Panc1 (cell line): ENCODE data around the gene MYBPC3. TPM values are rescaled to one million over a fixed set of nuclear protein-coding genes. Genes with fewer than 3 reads are reported as not detected.

Experiments
- ATAC-seq: fragments of 200-7000 bp; cut with Tn5 transposase; 2 replicates; pipeline ENCODE4 v1.9.1; 2020; ENCODE audit warnings: mild to moderate bottlenecking, moderate library complexity
- BruUV-seq: library from RNA; stranded (reverse); fragments of 400-500 nt; replicated peaks from 2 replicates; lab custom pipeline; 2021; lab: Mats Ljungman, UMichigan
- CTCF ChIA-PET: fragments of 300-600 bp; sonication (Branson Sonifier 250); formaldehyde crosslinking; loops from one replicate; lab custom pipeline; 2022; ENCODE audit warnings: antibody characterized with exemption; lab: Charles Lee
- POLR2A ChIA-PET: fragments of 300-600 bp; sonication (Branson Sonifier 250); formaldehyde crosslinking; loops from one replicate; lab custom pipeline; 2022; ENCODE audit warnings: antibody characterized with exemption; lab: Charles Lee
- DNase-seq: peaks from one replicate; pipeline ENCODE4 v3.0.0-alpha.2; 2010; ENCODE audit warnings: low read depth, low spot score
- H3K27ac ChIP-seq: 2 replicates; pipeline ENCODE4 v1.5.1; 2011; ENCODE audit warnings: mild to moderate bottlenecking, low read length, inconsistent platforms
- H3K27me3 ChIP-seq: fragments of 200-500 bp; sonication (Bioruptor generic); 2 replicates; pipeline ENCODE4 v1.6.0; 2014; ENCODE audit warnings: low read length, inconsistent platforms; ENCODE audit not compliant: control insufficient read depth, insufficient read depth
- H3K36me3 ChIP-seq: fragments of 200-500 bp; sonication (Bioruptor generic); 2 replicates; pipeline ENCODE4 v1.5.1; 2014; ENCODE audit warnings: inconsistent platforms, mild to moderate bottlenecking, low read length, moderate library complexity; ENCODE audit not compliant: control insufficient read depth, insufficient read depth
- H3K4me1 ChIP-seq: 2 replicates; pipeline ENCODE4 v1.5.1; 2011; ENCODE audit warnings: inconsistent platforms, mild to moderate bottlenecking, low read length, moderate library complexity; ENCODE audit not compliant: control insufficient read depth, insufficient read depth
- H3K4me3 ChIP-seq, 2 experiments: 2 replicates each; pipeline ENCODE4 v1.5.1; 2011 to 2012; ENCODE audit warnings: low read depth in 2 of 2, low read length in 2 of 2, mild to moderate bottlenecking in 2 of 2, inconsistent platforms in 1 of 2, moderate library complexity in 1 of 2
- H3K9me3 ChIP-seq: fragments of 200-500 bp; sonication (Bioruptor generic); 2 replicates; pipeline ENCODE4 v1.5.1; 2014; ENCODE audit warnings: low read depth, mild to moderate bottlenecking, inconsistent platforms, low read length, moderate library complexity; ENCODE audit not compliant: control insufficient read depth, insufficient read depth
- CTCF ChIP-seq: fragments of 450-650 bp; IDR thresholded peaks from 2 replicates; pipeline ENCODE4 v1.5.1; 2017; ENCODE audit warnings: mild to moderate bottlenecking
- POLR2AphosphoS5 ChIP-seq: IDR thresholded peaks from 2 replicates; pipeline ENCODE4 v1.6.1; 2012; ENCODE audit warnings: mild to moderate bottlenecking, low read depth, low read length, moderate library complexity
- REST ChIP-seq, 2 experiments: IDR thresholded peaks; 2 replicates each; pipeline ENCODE4 v1.6.1; 2011 to 2012; ENCODE audit warnings: low read depth in 2 of 2, control low read depth in 1 of 2, low read length in 1 of 2, mild to moderate bottlenecking in 1 of 2, moderate library complexity in 1 of 2; ENCODE audit not compliant: insufficient read depth in 1 of 2
- SIN3A ChIP-seq: IDR thresholded peaks from 2 replicates; pipeline ENCODE4 v1.6.1; 2012; ENCODE audit warnings: low read depth, mild to moderate bottlenecking, low read length, moderate library complexity, borderline replicate concordance; ENCODE audit not compliant: insufficient read depth
- TCF7L2 ChIP-seq: IDR thresholded peaks from 2 replicates; pipeline ENCODE4 v1.6.1; 2011; ENCODE audit warnings: mild to moderate bottlenecking, low read depth, low read length, inconsistent platforms
- in situ Hi-C: cut with HindIII; loops from 2 replicates; pipeline ENCODE4 v1.10.0; 2016; ENCODE audit warnings: low sequenced_read_pairs, low pct_unique_long_range_greater_than_20kb
- intact Hi-C: fragments of 100-400 bp; cut with micrococcal nuclease; formaldehyde crosslinking; loops from one replicate; pipeline ENCODE4 v1.10.0; 2022; ENCODE audit not compliant: unreplicated experiment
- total RNA-seq: library from RNA; stranded (reverse); gene quantifications from one replicate; pipeline ENCODE4 v1.2.1, GENCODE V29; 2021; ENCODE audit not compliant: unreplicated experiment

MYBPC3 gene
- total RNA-seq, 1 experiment from 2014 or later, result not detected

- TF ChIP-seq SIN3A (no peak), CTCF (no peak), POLR2AphosphoS5 (no peak), TCF7L2 (no peak), REST (IDR thresholded peaks at IDR 0.05; ENCODE audit: insufficient read depth in 1 of 2, low read depth in 2 of 2, low read length in 1 of 2) (no peak)
- BruUV-seq, result no TSS peak
- intact Hi-C loops (no loop called here), in situ Hi-C loops (no loop called here)
- no peak overlapping the region for H3K27ac ChIP-seq
- no peaks in the 10 kb centered on the region for H3K36me3 ChIP-seq
- ChIA-PET POLR2A (no interaction called here), CTCF (no interaction called here)
- H3K4me1 ChIP-seq, result no peaks in the 10 kb centered on the region
- no peak overlapping the region for H3K4me3 ChIP-seq
- ATAC-seq (peak; percentile 31), DNase-seq (no peak)
- H3K9me3 ChIP-seq, result no peaks in the 10 kb centered on the region
- no peaks in the 10 kb centered on the region for H3K27me3 ChIP-seq
Observed at GRCh38 chr11:47388697-47389576, 36.4 kb upstream of the MYBPC3 start.

GRCh38 chr11:47387944-47388696, 35.6 kb upstream of the MYBPC3 start:
- ATAC-seq (no peak), DNase-seq (no peak)
- intact Hi-C loops (no loop called here), in situ Hi-C loops (no loop called here)
- BruUV-seq, result no TSS peak
- CTCF ChIA-PET, result no interaction called here
- Histone ChIP-seq H3K9me3 (no peaks in the 10 kb centered on the region), H3K27ac (no peak overlapping the region), H3K36me3 (no peaks in the 10 kb centered on the region), H3K4me3 (no peak overlapping the region), H3K27me3 (no peaks in the 10 kb centered on the region), H3K4me1 (no peaks in the 10 kb centered on the region)
- POLR2A ChIA-PET, result no interaction called here
- TF ChIP-seq REST (IDR thresholded peaks at IDR 0.05; ENCODE audit: insufficient read depth in 1 of 2, low read depth in 2 of 2, low read length in 1 of 2) (no peak), TCF7L2 (no peak), POLR2AphosphoS5 (no peak)
